GM12878 (cell line): ENCODE measurements around the gene MTRF1. TPM values are rescaled to one million over a fixed set of nuclear protein-coding genes. Genes with fewer than 3 reads are reported as not detected.

Experiments
- ATF2 ChIP-seq: IDR thresholded peaks from 2 replicates; pipeline ENCODE4 v1.6.1; 2012; ENCODE audit warnings: low read length, inconsistent platforms
- CBFB ChIP-seq: IDR thresholded peaks from 2 replicates; pipeline ENCODE4 v1.6.1; 2016; ENCODE audit warnings: antibody characterized with exemption, low read depth
- CHD2 ChIP-seq: IDR thresholded peaks from 2 replicates; pipeline ENCODE4 v1.6.1; 2011; ENCODE audit warnings: low read depth, low read length, improper control_type of control experiment, borderline replicate concordance
- DPF2 ChIP-seq: fragments of 450-650 bp; IDR thresholded peaks from 2 replicates; pipeline ENCODE4 v1.6.1; 2017; ENCODE audit warnings: mild to moderate bottlenecking
- E4F1 ChIP-seq: fragments of 450-650 bp; IDR thresholded peaks from 2 replicates; pipeline ENCODE4 v1.6.1; 2018; ENCODE audit warnings: borderline replicate concordance, mild to moderate bottlenecking; ENCODE audit not compliant: partially characterized antibody
- IRF3 ChIP-seq: fragments of 450-650 bp; IDR thresholded peaks from 2 replicates; pipeline ENCODE4 v1.6.1; 2014; ENCODE audit warnings: mild to moderate bottlenecking
- KDM1A ChIP-seq: fragments of 200-600 bp; sonication (generic); IDR thresholded peaks from 2 replicates; pipeline ENCODE4 v1.6.1; 2016; ENCODE audit warnings: borderline replicate concordance
- MEF2B ChIP-seq: fragments of 450-650 bp; IDR thresholded peaks from 2 replicates; pipeline ENCODE4 v1.6.1; 2018; ENCODE audit warnings: mild to moderate bottlenecking, moderate library complexity; ENCODE audit not compliant: partially characterized antibody, poor library complexity, severe bottlenecking
- NFYB ChIP-seq: IDR thresholded peaks from 2 replicates; pipeline ENCODE4 v1.6.1; 2011; ENCODE audit warnings: low read depth, mild to moderate bottlenecking, low read length, improper control_type of control experiment, moderate library complexity; ENCODE audit not compliant: insufficient read depth
- NR2F1 ChIP-seq: fragments of 450-650 bp; conservative IDR thresholded peaks from 2 replicates; pipeline ENCODE4 v1.6.1; 2017; ENCODE audit warnings: mild to moderate bottlenecking
- PBX3 ChIP-seq: IDR thresholded peaks from 2 replicates; pipeline ENCODE4 v1.6.1; 2011; ENCODE audit warnings: mild to moderate bottlenecking, low read depth, low read length, moderate library complexity; ENCODE audit not compliant: insufficient replicate concordance
- SMAD5 ChIP-seq: IDR thresholded peaks from 2 replicates; pipeline ENCODE4 v1.6.1; 2016; ENCODE audit warnings: antibody characterized with exemption, low read depth
- SP1 ChIP-seq: IDR thresholded peaks from one replicate; pipeline ENCODE4 v1.6.1; 2011; ENCODE audit warnings: low read depth, low read length
- SUZ12 ChIP-seq: fragments of 200-600 bp; sonication (generic); IDR thresholded peaks from one replicate; pipeline ENCODE4 v1.6.1; 2018; ENCODE audit warnings: antibody characterized with exemption, mild to moderate bottlenecking; ENCODE audit not compliant: unreplicated experiment
- YY1 ChIP-seq: IDR thresholded peaks from 2 replicates; pipeline ENCODE4 v1.6.1; 2011; ENCODE audit warnings: low read depth, mild to moderate bottlenecking, low read length
- ZBTB11 ChIP-seq: fragments of 450-650 bp; formaldehyde crosslinking; IDR thresholded peaks from 2 replicates; pipeline ENCODE4 v1.5.0; 2022; ENCODE audit warnings: mild to moderate bottlenecking, missing genetic modification characterization
- ZNF384 ChIP-seq: IDR thresholded peaks from 2 replicates; pipeline ENCODE4 v1.6.1; 2012; ENCODE audit warnings: low read depth, mild to moderate bottlenecking, low read length, improper control_type of control experiment, borderline replicate concordance
- polyA plus RNA-seq, 11 experiments: library from polyadenylated mRNA; depleted of rRNA in 4 of 11; unstranded in 6 of 11; stranded (reverse) in 5 of 11; fragments of >200 nt; fragmentation: Nextera tagmentation in 4 of 11; fragmentation: Illumina TruSeq in 1 of 11; extraction: Ambion mirVana in 4 of 11; extraction: Trizol in 1 of 11; gene quantifications; 1 replicate in 1 of 11; 2 replicates in 10 of 11; pipeline versions ENCODE4 v1.2.1 to v1.2.3, GENCODE V29; 2011 to 2016; ENCODE audit warnings: inconsistent platforms in 2 of 11, missing spikeins in 2 of 11, low read depth in 1 of 11
- total RNA-seq, 4 experiments: library from RNA; depleted of rRNA in 3 of 4; stranded (reverse); fragments of >200 nt in 3 of 4; fragmentation: Illumina TruSeq in 1 of 4; extraction: Trizol in 1 of 4; gene quantifications; 2 replicates each; pipeline versions ENCODE4 v1.2.1 to v1.2.3, GENCODE V29; 2013 to 2021
- TF ChIP-seq, protein P1 (sequence below): IDR thresholded peaks from 2 replicates; pipeline ENCODE4 v1.6.1; 2011; ENCODE audit warnings: borderline replicate concordance, low read depth, mild to moderate bottlenecking, moderate library complexity, mixed read lengths, low read length; ENCODE audit not compliant: insufficient read depth; ENCODE audit errors: extremely low read length

MTRF1 gene
- total and polyA plus RNA-seq, 10 of the 15 experiments (the other 5 are each of a cell fraction or from before 2014, with no cell fraction given), result 12.1 to 33.7 (median 20.6) TPM

DNA sequence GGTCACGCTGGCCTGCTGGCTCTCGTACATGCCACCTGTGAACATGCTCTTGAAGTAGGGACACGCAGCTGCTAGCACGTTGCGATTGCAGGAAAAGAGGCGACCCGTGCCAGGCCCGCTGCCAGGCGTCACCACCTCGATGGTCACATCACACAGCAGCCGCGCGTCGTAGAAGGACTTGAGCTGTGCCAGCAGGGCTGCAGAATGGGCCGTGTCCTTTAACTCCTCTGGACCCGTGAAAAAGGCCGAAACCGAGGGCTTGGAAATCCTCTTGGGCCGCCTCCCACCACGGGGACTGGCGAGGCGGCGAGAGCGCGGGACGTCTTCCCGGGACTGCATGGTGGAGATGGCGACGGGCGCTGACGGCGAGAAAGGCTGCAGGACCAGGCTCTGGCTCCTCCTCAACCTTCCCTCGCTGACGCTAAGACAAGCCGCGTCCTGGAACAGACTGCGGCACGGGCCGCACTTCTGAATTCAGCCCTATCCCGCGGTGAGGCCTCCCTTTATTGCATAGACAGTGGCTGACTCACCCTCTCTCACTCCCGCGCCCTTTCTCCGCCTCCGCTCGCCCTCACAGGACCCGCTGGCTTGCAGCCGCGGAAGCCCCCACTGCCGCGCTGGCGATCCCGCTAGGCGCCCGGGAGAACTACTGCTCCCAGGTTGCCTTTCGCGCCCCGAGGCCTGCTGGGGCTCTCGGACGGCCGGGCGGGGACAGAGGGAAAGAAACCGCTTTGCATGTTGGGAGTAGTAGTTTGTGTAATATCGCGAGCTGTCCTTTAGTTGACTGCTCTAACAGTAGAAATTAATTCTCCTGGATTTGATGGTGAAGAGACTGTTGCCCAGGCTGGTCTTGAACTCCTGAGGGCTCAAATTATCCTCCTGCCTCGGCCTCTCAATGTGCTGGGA lies 69.2 kb downstream of the MTRF1 start, which contains the start of gene KBTBD7 (continued):
- TF ChIP-seq ZBTB11 (CRISPR knock-in tag), result no peak
- no peak for TF ChIP-seq SUZ12
- peak; percentile 56; the same call in 1 of the 2 replicates for TF ChIP-seq NR2F1
- TF ChIP-seq YY1, result peak; percentile 81
- no peak for TF ChIP-seq ZNF384
- TF ChIP-seq SMAD5, result no peak
- TF ChIP-seq CBFB, result no peak
- TF ChIP-seq NFYB, result no peak
- TF ChIP-seq, protein P1, sequence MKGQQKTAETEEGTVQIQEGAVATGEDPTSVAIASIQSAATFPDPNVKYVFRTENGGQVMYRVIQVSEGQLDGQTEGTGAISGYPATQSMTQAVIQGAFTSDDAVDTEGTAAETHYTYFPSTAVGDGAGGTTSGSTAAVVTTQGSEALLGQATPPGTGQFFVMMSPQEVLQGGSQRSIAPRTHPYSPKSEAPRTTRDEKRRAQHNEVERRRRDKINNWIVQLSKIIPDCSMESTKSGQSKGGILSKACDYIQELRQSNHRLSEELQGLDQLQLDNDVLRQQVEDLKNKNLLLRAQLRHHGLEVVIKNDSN, result no peak
- TF ChIP-seq DPF2, result peak; percentile 63; the same call in 1 of the 2 replicates
- no peak for TF ChIP-seq E4F1
- no peak for TF ChIP-seq ATF2
- TF ChIP-seq CHD2, result peak; percentile 97
- TF ChIP-seq PBX3, result no peak
- peak; percentile 49 for TF ChIP-seq SP1
- TF ChIP-seq IRF3, result no peak
- TF ChIP-seq KDM1A, result no peak
- no peak for TF ChIP-seq MEF2B
